SU-DHL-6 (cell line): ENCODE results near the gene LPGAT1.

Experiments
- EZH2phosphoT487 ChIP-seq: fragments of 200-600 bp; sonication (generic), shearing (Covaris generic); conservative IDR thresholded peaks from 2 replicates; pipeline ENCODE4 v1.6.1; 2018; ENCODE audit warnings: mild to moderate bottlenecking, antibody characterized with exemption, low read length, moderate library complexity, mixed read lengths
- TF ChIP-seq, protein P1 (sequence below): fragments of 200-600 bp; sonication (generic); IDR thresholded peaks from one replicate; pipeline ENCODE4 v1.5.1; 2017; ENCODE audit warnings: antibody characterized with exemption, mild to moderate bottlenecking, low read length, moderate library complexity; ENCODE audit not compliant: insufficient read depth, poor library complexity, severe bottlenecking

DNA sequence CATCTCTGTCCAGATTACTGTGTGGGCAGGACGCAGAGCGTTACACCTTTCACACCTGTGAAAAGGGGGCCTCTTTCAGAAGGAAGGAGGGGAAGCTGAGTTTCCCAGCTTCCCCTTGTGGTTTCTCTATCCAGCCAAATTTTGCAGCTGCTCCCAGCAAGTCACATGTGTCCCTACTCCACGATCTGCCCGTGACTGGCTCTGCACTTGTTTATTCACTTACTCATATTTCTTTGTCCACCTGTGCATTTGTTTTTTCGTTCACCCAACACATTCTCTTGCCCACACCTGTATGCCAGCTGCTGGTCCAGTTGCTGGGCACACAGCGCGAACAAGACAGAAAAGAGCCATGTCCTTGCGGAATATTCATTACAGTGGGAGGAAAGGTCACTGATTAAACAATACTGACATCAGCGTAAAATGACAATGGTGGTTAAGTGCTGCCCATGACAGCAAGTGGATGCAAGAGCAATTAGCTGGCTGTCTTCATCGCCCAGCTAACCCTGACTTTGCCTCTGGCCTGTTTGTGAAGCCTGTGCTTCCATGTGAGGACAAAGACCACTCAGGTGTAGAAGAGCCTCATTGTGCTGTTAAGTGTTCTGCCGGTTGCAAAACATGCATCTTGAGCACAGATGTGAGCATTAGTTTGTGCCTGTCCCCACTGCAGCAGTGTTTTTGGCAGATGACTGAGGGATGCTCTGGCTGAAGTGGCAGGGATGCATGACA, 126.6 kb downstream of the LPGAT1 start:
- TF ChIP-seq, protein P1, sequence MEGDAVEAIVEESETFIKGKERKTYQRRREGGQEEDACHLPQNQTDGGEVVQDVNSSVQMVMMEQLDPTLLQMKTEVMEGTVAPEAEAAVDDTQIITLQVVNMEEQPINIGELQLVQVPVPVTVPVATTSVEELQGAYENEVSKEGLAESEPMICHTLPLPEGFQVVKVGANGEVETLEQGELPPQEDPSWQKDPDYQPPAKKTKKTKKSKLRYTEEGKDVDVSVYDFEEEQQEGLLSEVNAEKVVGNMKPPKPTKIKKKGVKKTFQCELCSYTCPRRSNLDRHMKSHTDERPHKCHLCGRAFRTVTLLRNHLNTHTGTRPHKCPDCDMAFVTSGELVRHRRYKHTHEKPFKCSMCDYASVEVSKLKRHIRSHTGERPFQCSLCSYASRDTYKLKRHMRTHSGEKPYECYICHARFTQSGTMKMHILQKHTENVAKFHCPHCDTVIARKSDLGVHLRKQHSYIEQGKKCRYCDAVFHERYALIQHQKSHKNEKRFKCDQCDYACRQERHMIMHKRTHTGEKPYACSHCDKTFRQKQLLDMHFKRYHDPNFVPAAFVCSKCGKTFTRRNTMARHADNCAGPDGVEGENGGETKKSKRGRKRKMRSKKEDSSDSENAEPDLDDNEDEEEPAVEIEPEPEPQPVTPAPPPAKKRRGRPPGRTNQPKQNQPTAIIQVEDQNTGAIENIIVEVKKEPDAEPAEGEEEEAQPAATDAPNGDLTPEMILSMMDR = no peak
- TF ChIP-seq EZH2phosphoT487 = no peak
